ENCODE measurements around the gene CSRP1.

The CSRP1 gene

DNA sequence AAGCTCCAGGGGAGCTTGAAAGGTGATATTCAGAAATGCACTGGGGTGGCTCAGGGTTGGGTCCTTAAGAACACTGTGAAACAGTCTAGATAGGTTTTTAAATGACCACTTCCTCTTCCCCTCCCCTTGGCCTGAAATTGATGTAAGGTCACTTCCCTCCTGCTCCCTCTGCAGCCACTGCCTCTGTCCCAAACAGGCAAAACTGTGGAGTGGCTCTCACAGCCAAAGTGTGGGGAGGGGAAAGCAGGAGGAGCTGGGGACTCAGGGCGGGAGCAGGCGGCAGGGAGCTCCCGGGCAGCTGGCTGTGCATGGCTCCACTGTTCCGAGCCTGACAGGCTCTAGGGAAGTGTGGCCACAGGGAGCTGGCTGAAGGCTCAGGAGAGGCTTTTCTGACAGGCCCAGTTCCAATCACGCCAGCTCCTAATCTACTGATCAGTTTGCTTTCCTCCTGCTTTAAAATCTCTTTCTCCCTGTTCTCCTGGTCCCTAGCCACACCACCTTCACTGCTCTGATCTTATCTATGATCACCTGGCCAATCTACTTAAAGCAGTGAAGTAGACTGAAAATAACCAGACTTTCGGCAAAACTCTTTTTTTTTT, 5.1 kb upstream of the CSRP1 start:
- peak in 1 of 3 experiments; percentile 27 for DNase-seq

DNA sequence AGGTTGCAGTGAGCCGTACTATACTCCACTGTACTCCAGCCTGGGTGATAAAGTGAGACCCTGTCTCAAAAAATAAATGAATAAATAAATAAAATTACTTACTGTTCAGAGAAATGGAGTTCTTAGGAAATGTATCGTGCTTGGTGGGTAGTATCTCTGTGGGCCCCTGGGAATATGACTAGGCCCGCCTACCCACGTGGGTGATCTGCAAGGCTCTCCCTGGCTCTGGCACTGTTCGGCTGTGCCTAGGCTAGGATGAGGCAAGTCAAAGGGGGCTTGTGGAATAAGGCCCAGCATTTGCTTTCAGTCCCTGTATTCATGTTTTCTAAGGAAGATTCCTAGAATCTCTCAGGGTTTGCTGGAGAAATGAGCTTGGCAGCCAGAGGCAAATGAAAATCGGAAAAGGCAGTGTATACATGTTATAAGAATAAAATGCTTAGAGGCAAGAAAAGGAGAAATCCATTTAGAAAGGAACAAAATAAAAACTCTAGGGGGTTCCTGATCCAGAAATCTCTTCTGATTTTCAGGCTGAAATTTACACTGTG, 4.5 kb upstream of the CSRP1 start:
- DNase-seq = no peak

DNA sequence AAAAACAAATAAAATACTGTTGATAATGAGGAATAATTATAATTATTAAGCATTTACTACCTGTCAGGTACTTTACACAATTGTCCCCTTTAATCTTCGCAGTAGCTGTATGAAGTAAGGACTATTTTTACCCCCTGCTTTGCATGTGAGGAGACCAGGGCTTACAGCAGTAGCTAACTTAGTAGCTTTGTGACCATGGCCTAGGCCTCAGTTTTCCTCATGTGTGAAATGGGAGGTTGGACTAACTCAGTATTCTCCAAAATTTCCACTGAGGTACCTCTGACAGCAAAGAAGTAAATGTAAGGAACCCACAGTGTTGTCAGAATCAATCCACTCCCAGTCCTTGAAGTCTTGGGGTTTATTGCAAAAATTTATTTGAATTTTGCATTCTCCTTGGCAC, 3.8 kb upstream of the CSRP1 start:
- DNase-seq = no peak

DNA sequence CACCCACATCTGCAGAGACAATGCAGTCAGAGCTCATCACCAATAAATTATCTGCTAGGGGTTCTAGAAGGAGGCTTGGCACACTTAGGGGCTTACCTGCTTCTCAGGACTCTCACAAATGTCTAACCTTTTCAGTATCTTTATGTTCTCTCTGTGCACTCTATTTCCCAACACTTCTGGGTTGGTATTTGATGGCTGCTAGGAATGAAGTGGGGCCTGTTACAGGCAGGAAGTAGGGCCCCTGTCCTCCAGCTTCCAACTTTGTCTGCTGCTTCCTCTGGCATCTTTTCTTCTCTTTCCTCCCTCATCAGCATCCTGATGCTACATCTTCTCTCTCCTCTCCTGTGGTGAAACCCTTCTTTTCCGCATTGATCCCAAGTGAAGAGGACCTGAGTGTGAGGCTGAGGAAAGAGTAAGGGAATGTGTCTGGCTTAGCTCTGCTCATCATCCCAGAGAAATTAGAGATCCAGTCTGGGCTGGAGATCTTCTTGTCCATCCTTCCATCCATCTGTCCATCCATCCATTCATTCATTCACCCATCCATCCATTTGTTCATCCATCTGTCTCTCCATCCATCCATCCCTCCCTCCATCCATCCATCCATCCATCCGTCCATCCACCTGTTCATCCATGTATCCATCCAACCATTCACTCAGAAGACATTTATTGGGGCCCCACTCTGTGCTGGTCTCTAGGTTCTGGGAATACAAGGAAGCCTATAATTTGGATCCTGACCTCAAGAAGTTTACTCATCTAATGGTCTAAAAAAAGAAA, 2.9 kb upstream of the CSRP1 start:
- no peak for DNase-seq

DNA sequence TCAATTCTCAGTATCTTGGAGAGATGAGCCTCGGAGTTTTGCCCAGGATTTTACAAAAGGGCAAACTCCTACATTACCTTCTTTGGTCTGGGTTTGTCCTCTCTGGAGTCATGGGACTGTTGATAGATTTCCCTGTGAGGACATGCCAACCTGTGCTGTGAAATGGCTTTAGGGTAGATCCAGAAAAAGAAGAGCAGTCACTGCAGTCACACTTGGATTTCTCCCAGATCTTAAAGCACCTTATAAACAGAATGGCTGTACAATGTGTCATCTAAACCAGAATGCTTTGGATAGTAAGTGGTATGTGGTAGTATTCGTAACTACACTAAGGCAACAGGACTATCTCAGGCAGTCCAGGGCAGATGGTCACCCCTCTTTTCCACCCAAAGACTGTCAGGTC, 1.9 kb upstream of the CSRP1 start:
- no peak for DNase-seq

DNA sequence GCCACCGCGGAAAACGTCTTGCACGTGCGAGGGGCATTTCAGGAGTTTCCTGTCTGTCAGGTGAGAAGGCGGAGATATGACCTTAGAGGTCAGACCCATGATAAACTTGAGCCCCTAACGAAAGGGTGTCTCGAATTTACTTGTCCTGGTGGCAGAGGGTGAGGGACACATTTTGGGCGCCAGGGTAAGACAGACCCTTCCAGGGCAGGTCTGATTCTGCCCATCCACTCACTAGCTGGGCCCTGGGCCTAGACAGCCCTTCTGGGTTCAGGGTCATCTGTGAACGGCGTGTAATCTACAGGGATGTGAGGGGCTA, 395 bp upstream of the CSRP1 start:
- DNase-seq = no peak

DNA sequence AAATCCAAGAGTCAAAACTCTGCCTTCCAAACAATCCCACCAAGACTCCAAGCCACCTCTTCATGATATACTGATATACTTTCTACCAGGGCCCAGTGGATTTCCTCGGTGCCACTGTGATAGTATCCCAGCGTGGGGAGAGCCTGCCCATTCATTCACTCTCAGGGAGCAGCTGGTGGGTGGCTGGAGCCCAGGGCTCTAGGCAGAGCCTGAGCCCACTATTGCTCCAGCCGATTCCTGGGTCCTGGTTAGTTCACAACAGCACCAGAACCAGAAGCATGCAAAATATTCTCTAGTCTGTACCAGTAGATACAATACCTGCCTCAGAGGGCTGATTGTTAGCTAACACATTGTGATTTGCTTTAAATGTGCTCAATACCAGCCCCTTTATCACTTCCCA, 831 bp downstream of the CSRP1 start:
- peak in 1 of 3 experiments; percentile 66 for DNase-seq

DNA sequence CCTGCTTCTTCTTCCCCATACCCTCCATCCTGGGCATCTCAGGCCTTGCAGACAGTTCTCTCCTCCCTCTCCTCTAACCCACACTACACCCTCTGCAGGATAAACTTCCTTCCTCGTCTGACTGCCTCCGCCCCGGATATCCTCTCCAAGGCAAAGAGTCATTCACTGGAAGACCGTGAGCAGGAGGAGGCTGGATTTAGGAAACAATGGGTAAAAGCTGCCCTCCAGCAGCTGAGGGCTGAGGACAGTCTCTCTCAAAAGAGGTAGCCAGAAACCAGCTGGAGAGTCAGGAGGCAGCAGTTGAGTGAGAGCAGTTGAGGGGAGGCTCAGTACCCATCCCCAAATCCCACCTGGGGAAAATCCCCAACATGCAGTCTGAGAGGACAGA, 1.4 kb downstream of the CSRP1 start:
- peak in 2 of 3 experiments; percentile 82 to 88 for DNase-seq

DNA sequence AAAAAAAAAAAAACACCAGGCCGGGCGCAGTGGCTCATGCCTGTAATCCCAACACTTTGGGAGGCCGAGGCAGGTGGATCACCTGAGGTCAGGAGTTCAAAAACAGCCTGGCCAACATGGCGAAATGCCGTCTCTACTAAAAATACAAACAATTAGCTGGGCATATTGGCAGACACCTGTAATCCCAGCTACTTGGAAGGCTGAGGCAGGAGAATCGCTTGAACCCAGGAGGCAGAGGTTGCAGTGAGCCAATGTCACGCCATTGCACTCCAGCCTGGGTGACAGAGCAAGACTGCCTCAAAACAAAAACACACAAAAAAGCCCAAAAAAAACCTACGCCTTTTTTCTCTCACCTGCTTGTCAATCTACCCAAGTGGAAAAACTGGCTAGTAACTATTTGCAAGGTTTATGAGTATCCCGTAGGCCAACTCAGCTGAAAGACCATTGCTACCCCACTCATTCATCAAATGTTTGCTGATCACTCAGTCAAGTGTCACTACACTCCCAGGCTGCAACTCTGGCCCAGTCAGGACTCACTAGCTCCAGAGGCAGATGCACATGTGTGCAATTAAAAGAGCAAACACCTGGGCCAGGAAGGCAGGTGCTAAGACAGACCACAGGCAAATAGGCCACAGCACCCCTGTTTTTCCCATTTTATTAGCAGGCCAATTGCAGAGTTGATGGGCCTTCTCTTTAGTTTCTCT, 2.0 kb downstream of the CSRP1 start:
- peak; percentile 10 to 88 (median 82) for DNase-seq

DNA sequence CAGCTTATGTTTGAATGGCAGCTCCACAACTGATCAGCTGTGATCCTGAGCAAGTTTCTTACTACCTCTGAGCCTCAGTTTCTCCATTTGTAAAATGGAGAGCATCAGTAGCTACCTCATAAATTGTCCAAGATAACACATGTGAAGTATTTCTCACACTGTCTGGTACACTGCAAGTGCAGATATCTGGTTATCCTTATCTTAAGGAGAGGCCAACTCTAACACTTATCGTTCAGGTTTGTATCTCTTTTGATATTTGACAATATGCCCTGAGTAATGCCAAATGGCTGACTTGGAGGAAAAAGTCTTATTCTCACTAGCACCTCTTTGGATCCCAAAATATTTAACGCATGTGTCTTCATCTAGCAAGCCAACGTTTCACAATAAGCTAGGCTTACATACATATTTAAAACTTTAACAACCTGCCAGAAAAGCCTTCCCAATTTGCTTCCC, 2.7 kb downstream of the CSRP1 start:
- no peak for DNase-seq

DNA sequence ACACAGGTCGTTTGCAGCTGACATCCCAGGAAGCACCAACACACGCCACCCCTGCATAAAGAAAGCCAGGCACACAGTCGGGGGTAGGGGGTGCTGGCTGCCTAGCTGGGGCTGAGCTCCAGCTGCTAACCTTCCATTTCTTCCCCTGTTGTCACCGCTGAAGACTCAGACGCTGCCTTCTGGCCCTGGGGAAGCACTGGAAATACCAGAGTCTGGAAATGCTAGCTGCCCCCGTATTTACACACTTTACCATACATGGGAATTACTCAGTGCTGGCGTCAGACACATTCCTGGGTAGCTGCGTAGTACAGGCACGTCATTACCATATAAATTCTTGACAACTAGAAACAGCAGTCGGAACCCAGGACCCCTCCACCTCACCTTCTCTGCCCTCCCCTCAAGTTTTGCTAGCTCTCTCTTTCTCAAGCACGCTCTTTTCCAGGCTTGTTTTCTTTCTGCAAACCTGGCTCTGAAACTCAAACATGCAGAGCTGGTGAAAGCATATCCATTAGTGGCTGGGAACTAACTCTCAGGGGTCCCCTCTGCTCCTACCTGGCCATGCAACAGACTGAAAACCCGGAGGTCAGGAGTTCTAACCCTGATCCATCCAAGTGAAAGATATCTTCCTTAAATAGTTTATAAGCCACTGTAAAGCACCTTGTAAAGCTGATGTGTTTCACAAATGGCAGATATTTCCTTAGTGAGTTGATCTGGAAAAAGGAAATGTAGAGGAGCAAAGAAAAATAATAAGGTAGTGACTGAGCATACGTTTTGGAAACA, 3.3 kb downstream of the CSRP1 start:
- DNase-seq = peak in 2 of 3 experiments; percentile 38 to 65

DNA sequence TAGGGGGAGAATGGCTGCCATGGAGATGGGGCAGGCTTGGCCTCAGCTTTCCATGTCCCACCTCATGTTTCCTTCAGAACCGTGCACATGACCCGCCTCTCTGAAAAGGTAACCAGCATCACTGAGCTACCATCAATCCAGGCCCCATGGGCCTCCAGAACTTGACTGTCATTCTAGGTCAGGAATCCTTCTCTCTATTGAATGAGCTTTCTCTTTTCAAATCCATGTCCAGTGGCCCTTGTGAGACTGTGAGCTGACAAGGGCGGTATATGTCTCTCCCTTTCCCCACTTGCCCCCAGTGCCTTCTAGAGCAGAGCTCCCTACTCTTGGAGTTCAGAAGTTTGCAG, 4.4 kb downstream of the CSRP1 start:
- DNase-seq = no peak

DNA sequence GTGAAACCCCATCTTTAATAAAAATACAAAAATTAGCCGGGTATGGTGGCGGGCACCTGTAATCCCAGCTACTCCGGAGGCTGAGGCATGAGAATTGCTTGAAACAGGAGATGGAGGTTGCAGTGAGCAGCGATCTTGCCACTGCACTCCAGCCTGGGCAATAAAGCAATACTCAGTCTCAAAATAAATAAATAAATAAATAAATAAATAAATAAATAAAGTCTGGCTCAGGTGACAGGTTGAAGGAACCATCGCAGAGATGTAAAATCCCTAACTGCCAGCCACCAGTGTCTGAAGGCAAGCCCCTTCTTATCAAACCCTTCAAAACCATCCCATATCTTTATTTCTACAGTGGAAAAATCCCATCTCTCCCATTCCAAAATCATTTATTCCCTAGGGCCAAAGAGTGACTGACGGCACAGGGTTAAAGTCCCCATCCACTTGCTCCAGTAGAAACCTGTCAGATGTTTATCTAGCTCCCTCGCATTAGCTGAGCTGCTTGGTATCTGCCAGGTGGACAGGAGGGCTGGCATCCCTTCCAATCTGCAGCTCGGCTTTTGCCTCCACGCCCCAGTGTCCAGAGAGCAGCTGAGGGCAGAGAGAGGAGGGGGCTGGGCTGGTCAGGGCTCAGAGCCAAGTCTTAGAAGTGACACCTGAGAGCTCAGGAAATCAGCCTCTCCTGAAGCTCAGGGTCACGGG, 5.0 kb downstream of the CSRP1 start:
- peak; percentile 38 to 94 (median 79) for DNase-seq

DNA sequence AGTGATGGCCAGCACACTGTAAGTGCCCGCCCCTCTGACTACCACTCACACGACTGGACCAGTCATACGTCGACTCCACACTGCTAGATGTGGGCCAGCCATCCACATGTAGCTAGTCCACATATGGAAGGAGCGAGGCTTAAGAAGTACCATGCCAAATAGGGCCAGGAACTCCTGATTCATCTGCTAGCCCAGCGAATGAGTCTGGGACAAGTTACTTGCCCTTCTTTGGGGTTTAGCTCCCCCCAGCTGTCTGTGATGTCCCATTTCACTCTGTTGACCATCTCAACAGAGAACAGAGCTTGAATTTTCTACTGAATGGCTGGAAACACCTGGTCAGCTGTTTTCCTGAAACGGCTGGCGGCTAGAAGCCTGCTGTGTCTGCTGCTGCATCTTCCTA, 5.8 kb downstream of the CSRP1 start:
- no peak for DNase-seq

DNA sequence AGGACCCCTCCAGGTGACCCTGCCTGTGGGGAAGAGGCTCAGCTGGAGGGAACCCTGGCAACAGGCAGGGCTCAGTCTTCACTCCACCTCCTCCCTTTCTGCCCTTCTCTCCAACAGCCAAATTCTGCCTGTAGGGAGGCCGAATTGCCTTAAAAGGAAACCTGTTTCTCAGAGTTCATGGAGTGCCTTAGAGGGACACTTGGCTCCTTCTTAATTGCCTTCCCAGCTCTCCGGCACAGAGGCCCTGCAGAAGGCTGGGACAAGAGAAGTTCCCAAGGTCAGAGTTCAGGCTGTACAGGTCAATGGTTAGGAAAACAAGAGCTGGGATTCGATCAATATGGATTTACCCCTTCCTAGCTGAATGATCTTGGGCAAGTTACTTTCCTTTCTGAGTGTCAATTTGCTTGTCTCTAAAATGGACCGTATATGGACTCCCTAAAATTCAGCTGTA, 6.2 kb downstream of the CSRP1 start:
- no peak for DNase-seq

DNA sequence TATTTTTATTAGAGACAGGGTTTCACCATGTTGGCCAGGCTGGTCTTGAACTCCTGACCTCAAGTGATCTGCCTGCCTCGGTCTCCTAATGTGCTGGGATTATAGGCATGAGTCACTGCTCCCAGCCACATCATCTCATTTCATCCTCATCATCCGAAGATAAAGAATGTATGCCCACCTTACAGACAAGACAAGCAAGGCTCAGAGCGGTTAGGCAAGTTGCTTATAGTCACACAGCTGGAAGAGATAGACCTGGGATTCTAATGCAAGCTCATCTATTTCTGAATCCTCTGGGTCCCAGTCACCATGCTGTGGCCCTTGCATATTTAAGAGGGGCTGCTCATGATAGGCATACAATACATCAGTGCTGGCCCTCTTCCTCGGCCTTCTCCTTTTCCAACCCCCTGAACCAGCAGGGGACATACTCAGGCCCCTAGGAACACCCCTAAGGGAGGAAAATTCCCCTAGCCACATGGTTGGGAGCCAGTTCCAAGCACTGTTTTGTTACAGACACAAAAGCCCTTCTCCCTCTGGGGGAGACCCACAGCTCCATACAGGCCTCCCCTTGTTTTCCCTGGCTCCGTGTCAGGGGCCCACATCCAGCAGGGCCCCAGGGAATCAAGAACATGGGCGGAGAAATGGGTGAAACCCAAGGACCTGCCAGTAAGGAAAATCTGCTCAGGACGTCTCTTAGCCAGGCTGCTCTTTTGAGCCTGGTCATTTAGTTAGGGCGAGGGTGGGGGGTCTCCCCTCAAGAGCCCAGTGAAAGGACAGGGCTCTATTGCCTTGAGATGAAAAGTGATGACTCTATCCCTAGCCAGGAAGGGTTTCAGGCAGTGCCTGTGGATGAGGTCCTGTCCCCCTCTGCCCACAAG, 6.9 kb downstream of the CSRP1 start:
- DNase-seq = no peak

DNA sequence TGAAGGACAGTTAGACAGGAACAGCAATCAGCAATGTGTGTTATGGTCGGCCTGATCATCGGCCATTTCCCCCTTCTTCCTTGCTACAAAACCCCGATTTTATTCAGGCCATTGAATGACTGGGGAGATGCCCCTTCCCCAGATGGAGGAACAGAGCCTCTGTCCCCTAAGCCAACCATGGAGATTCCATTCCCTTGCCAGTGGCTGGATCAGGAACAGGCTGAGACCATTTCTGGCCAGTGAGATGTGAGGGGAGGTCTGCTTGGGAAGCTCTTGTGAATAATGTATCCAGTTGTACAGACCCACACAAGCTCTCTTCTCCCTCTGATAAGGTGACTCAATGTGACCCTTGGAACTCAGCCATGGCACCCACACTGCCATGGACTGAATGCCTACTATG, 7.7 kb downstream of the CSRP1 start:
- no peak for DNase-seq

DNA sequence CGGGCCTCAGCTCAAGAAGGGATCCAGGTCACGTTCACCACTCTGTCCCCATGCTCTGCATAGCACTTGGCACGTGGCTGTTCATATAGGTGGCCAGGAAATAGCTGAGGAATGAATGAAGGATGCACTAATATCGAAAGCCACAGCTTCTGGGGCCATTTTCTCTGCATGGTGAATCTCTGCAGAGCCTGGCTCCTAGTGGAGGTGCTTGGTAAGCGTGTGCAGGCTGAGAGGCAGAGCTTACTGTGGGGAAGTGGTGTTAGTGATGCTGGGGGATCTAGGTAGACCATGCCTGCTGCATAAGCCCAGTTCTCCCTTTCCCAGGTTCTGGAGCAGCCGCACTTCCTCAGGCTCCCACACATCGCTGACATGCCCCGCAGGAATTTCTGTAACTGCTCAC, 8.3 kb downstream of the CSRP1 start:
- no peak for DNase-seq

DNA sequence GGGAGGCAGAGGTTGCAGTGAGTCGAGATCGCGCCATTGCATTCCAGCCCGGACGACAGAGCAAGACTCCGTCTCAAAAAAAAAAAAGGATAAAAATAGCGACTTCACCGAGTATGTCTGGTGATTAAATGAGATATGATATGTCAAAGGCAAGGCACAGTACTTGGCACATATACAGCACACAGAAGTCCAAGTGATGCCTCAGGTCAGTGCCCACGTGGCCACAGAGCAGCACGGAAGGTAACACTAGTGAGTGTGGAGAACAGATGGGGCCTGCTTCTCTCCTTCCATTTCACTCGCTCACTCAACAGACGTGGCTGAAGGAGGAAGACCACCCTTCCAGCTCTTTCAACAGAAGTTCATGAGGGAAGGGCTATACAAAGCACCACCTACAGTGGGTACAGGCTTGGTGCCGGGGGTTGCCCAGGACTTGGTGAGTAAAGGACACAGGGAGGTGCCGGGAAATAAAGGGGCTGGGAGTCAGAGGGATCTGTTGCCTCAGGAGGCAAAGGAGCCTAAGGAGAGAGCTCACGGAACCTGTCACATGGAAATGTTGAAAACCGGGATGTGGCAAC, 8.9 kb downstream of the CSRP1 start:
- DNase-seq = no peak

DNA sequence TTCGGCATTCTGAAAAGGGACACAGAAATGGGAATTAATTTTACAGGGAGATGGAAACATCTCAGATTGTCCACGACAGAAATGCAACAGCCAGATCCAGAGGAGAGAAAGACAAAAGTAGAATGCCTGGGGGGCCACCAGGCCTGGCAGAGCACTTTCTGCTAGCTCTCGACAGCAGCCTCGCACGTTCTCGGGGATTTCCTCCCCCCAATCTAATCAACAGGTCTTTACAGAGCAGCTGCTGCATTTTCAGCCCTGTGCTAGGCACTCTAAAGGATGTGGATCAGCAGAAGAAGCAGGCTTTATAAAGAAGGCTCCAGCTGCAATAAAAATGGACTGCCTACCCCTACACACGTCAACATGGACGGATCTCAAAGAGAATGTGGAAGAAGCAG, 10.6 kb downstream of the CSRP1 start:
- peak in 2 of 3 experiments; percentile 74 to 87 for DNase-seq
